GM13976 (cell line): ENCODE measurements around the gene NKAIN2.

Experiments used
- DNase-seq: peaks from one replicate; pipeline ENCODE4 v3.0.0; 2012; ENCODE audit warnings: low spot score
- in situ Hi-C: fragments of 300-500 bp; cut with MboI; formaldehyde crosslinking; loops from one replicate; pipeline ENCODE4 v1.12.0; 2022; ENCODE audit warnings: low sequenced_read_pairs, mixed read lengths, inconsistent platforms; ENCODE audit not compliant: unreplicated experiment
- TF ChIP-seq, protein P1 (sequence below): IDR thresholded peaks from 2 replicates; pipeline ENCODE4 v1.5.1; 2012; ENCODE audit warnings: borderline replicate concordance, mild to moderate bottlenecking; ENCODE audit not compliant: insufficient read depth; ENCODE audit errors: extremely low read depth, missing control alignments, control extremely low read depth

The NKAIN2 gene

DNA sequence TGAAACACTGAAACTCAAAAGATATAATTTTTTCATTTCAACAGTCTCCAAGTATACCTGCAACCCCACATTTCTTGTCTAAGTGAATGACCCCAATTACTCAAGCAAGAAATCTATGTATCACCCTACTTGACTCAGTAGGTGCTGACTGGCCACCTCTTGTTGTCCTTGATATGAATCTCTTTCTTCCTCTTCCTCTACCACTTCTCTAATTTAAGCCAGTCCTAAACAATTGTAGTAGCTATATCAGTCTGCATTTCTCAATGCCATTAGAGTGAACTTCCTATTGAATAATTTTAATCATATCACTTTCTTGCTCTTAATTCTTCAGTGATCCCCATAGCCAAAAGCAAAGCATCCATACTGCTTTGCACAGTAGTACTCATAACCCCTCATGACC, 93.2 kb downstream of the NKAIN2 start:
- DNase-seq, result no peak
- TF ChIP-seq, protein P1, sequence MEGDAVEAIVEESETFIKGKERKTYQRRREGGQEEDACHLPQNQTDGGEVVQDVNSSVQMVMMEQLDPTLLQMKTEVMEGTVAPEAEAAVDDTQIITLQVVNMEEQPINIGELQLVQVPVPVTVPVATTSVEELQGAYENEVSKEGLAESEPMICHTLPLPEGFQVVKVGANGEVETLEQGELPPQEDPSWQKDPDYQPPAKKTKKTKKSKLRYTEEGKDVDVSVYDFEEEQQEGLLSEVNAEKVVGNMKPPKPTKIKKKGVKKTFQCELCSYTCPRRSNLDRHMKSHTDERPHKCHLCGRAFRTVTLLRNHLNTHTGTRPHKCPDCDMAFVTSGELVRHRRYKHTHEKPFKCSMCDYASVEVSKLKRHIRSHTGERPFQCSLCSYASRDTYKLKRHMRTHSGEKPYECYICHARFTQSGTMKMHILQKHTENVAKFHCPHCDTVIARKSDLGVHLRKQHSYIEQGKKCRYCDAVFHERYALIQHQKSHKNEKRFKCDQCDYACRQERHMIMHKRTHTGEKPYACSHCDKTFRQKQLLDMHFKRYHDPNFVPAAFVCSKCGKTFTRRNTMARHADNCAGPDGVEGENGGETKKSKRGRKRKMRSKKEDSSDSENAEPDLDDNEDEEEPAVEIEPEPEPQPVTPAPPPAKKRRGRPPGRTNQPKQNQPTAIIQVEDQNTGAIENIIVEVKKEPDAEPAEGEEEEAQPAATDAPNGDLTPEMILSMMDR, result no peak
- in situ Hi-C loops, result no loop called here

DNA sequence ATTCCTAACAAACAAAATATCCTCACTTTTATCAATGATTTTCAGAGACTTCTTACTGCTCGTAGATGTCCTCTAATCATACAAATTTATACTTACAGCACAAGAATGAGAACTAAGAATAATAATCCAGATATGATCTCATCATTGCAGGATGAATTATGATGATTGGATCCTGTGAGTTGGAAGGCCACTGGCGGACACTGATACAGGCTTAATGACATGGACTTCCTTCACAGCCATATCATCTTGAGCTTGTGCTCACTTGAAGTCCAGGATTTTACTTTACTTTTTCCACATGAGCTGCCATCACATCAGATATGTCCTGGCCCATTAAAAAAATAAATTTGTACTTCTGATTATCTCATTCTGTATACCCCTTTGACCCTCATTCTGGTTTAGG, 94.3 kb downstream of the NKAIN2 start:
- TF ChIP-seq, protein P1, result no peak
- DNase-seq, result no peak
- in situ Hi-C loops, result no loop called here

DNA sequence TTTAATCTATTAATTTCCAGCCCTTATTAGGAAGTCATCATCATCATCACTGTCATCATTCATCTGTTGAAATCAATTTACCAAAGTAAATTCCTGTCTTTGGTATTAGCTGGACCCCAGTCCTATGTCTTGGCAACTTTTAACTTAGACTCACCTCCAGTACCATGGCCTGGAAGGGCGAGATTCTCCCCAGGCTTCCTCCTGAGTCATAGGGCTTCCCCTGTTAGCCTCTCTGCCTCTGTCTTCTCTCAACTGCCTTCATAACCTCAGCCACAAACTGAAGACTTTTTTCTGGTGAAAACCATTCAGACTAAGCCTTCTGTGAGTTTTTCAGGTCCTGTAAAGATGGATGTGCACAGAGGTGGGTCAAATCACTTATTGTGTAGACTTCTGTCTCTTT, 95.0 kb downstream of the NKAIN2 start:
- DNase-seq, result no peak
- in situ Hi-C loops, result no loop called here
- TF ChIP-seq, protein P1, result no peak

DNA sequence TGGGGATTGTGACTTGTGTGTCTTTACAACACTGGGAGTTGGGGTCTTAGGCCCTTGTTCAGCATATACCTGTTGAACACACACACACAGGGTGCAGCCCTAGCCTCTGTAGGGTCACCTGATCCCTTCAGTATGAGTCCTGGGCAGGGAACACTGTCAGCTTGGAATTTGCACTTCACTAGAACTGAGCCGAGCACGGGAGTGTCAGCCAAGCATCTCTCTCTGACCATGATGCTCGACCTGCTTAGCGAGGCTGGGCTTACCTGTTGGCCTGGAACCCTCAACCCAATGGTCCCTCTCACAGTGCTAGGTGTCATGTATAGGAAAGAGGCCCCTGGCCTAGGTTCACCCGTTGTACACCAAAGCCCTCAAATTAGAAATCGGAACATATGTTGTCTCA, 96.1 kb downstream of the NKAIN2 start:
- in situ Hi-C loops, result no loop called here
- DNase-seq, result no peak
- TF ChIP-seq, protein P1, result no peak

DNA sequence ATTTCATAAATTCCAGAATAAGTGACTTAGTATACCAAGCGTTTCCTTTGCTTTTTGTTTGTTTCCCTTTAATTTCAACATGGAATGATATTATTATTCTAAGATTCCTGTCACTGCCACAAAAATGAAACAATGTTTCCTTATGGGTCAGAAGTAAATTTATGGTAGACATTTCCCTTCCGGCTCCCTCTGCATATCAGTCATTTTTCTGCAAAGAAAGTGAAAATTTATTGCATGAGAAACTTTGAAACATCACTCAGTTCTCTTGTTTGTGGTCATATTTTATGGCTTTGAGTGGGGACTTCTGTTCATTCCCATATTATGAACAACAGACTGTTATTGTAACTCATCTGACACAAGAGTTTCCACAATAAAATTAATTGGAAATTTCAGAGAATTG, 97.8 kb downstream of the NKAIN2 start:
- no peak for DNase-seq
- in situ Hi-C loops, result no loop called here
- TF ChIP-seq, protein P1, result no peak

DNA sequence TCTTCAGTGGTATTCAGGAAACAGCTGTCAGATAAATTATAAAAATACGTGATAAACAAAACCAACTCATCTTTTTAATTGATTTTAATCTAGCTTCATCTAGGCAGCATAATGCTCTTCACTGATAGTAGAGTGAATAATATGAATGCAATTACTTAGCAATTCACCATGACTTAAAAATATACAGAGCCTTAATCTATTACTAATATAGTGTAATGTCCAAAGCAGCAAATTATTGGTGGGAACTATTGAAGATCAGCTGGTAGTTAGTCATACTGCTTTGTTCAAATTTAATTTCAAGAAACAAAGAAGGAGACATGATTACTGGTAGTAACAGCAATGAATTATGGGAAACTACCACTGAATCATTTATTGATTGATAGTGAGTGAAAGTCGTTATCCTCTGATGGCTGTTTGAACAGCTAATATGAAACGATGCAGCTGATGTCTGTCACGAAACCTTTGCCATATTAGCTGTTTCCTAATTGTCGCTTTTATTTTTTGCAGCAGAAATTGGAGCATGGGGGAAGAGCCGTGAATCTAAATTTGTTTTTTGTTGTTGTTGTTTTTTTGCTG, 99.2 kb downstream of the NKAIN2 start:
- TF ChIP-seq, protein P1, result no peak
- in situ Hi-C loops, result no loop called here
- no peak for DNase-seq
